Endothelial cell of umbilical vein (primary cell): Measurements from ENCODE around the gene ARPC2. TPM values are rescaled to one million over a fixed set of nuclear protein-coding genes. Genes with fewer than 3 reads are reported as not detected.

Source experiments
- BruUV-seq: library from RNA; stranded (reverse); fragments of 400-500 nt; replicated peaks from 2 replicates; lab custom pipeline; 2021; lab: Mats Ljungman, UMichigan
- CTCF ChIA-PET: fragments of 300-600, 350-600 bp; sonication (Branson Sonifier 250); formaldehyde crosslinking; loops from one replicate; lab custom pipeline; 2021; ENCODE audit warnings: antibody characterized with exemption, inconsistent platforms; lab: Charles Lee
- POLR2A ChIA-PET: fragments of 300-600, 350-600 bp; sonication (Branson Sonifier 250); formaldehyde crosslinking; loops from one replicate; lab custom pipeline; 2021; ENCODE audit warnings: antibody characterized with exemption, inconsistent platforms; lab: Charles Lee
- DNase-seq: peaks from one replicate; pipeline ENCODE4 v3.0.0-alpha.2; 2011; ENCODE audit warnings: low read depth, low spot score
- FAIRE-seq: peaks from 2 replicates; lab custom pipeline; 2011; peaks lifted over from hg19 to GRCh38; lab: Jason Lieb, UNC
- H2AFZ ChIP-seq: 2 replicates; pipeline ENCODE4 v1.6.0; 2012; ENCODE audit warnings: low read depth, low read length, control low read depth, inconsistent platforms
- H3K27ac ChIP-seq: 2 replicates; pipeline ENCODE4 v1.5.1; 2011; ENCODE audit warnings: low read depth, mild to moderate bottlenecking, control low read depth, low read length, moderate library complexity; ENCODE audit not compliant: insufficient read depth
- H3K27me3 ChIP-seq, 2 experiments: 2 replicates each; pipeline versions ENCODE4 v1.6.0 to v1.6.1; 2011; ENCODE audit warnings: low read length in 2 of 2, mixed read lengths in 1 of 2; ENCODE audit not compliant: control insufficient read depth in 2 of 2, insufficient read depth in 2 of 2
- H3K36me3 ChIP-seq, 2 experiments: 2 replicates in 1 of 2; 3 replicates in 1 of 2; pipeline ENCODE4 v1.5.1; 2011; ENCODE audit warnings: low read length in 2 of 2, mild to moderate bottlenecking in 1 of 2, moderate library complexity in 1 of 2; ENCODE audit not compliant: control insufficient read depth in 2 of 2, insufficient read depth in 2 of 2; ENCODE audit errors: extremely low read depth in 1 of 2
- H3K4me1 ChIP-seq: 3 replicates; pipeline ENCODE4 v1.5.1; 2011; ENCODE audit warnings: mild to moderate bottlenecking, low read length; ENCODE audit not compliant: control insufficient read depth, insufficient read depth; ENCODE audit errors: extremely low read depth
- H3K4me2 ChIP-seq: 2 replicates; pipeline ENCODE4 v1.6.1; 2011; ENCODE audit warnings: low read length, control low read depth, mixed read lengths; ENCODE audit not compliant: insufficient read depth
- H3K4me3 ChIP-seq, 3 experiments: fragments of 200-600 bp in 1 of 3; sonication (generic), shearing (Covaris generic) in 1 of 3; replicated peaks in 1 of 3; 2 replicates each; pipeline ENCODE4 v1.5.1; 2011 to 2016; ENCODE audit warnings: control low read depth in 3 of 3, low read length in 3 of 3, mild to moderate bottlenecking in 2 of 3, inconsistent platforms in 1 of 3, low read depth in 1 of 3, moderate library complexity in 1 of 3; ENCODE audit not compliant: insufficient read depth in 1 of 3
- H3K79me2 ChIP-seq: 2 replicates; pipeline ENCODE4 v1.6.0; 2012; ENCODE audit warnings: low read length, inconsistent platforms; ENCODE audit not compliant: control insufficient read depth, insufficient read depth
- H3K9ac ChIP-seq: replicated peaks from 2 replicates; pipeline ENCODE3; 2011; ENCODE audit warnings: low read length, control low read depth; ENCODE audit not compliant: insufficient read depth; ENCODE audit errors: extremely low read depth
- H3K9me1 ChIP-seq: replicated peaks from 3 replicates; pipeline ENCODE4 v1.6.0; 2011; ENCODE audit warnings: mild to moderate bottlenecking, low read length; ENCODE audit not compliant: control insufficient read depth, insufficient read depth; ENCODE audit errors: extremely low read depth
- H3K9me3 ChIP-seq: replicated peaks from 2 replicates; pipeline ENCODE4 v1.5.1; 2012; ENCODE audit warnings: low read length, inconsistent platforms; ENCODE audit not compliant: control insufficient read depth, insufficient read depth
- H4K20me1 ChIP-seq: replicated peaks from 2 replicates; pipeline ENCODE3; 2011; ENCODE audit warnings: mild to moderate bottlenecking, low read length; ENCODE audit not compliant: control insufficient read depth, insufficient read depth; ENCODE audit errors: extremely low read depth
- EZH2 ChIP-seq: IDR thresholded peaks from 2 replicates; pipeline ENCODE4 v1.6.1; 2012; ENCODE audit warnings: borderline replicate concordance, low read depth, mild to moderate bottlenecking, moderate library complexity, low read length, inconsistent platforms; ENCODE audit not compliant: severe bottlenecking
- FOS ChIP-seq: IDR thresholded peaks from 2 replicates; pipeline ENCODE4 v1.6.1; 2011; ENCODE audit warnings: mild to moderate bottlenecking, low read length, moderate library complexity, borderline replicate concordance; ENCODE audit not compliant: insufficient read depth
- GATA2 ChIP-seq: IDR thresholded peaks from 2 replicates; pipeline ENCODE4 v1.7.0; 2011; ENCODE audit warnings: low read depth, mild to moderate bottlenecking, moderate library complexity, mixed read lengths, low read length; ENCODE audit not compliant: insufficient read length, insufficient read depth
- JUN ChIP-seq: IDR thresholded peaks from 2 replicates; pipeline ENCODE4 v1.6.1; 2011; ENCODE audit warnings: borderline replicate concordance, low read depth; ENCODE audit not compliant: insufficient read length, insufficient read depth
- MYC ChIP-seq: IDR thresholded peaks from one replicate; pipeline ENCODE4 v1.6.1; 2011; ENCODE audit warnings: mild to moderate bottlenecking, low read depth, low read length
- POLR2A ChIP-seq: IDR thresholded peaks from 2 replicates; pipeline ENCODE4 v1.6.1; 2012; ENCODE audit warnings: low read depth, mild to moderate bottlenecking, control low read depth, low read length
- POLR2AphosphoS5 ChIP-seq: IDR thresholded peaks from 2 replicates; pipeline ENCODE4 v1.6.1; 2012; ENCODE audit warnings: low read depth, mild to moderate bottlenecking, control low read depth, low read length, moderate library complexity; ENCODE audit not compliant: insufficient read depth
- dilution Hi-C: fragments of 300-500 bp; cut with MboI; formaldehyde crosslinking; loops from one replicate; pipeline ENCODE4 v1.15.0; 2019; ENCODE audit warnings: low sequenced_read_pairs; ENCODE audit not compliant: extremely low pct_ligation_motif_present
- intact Hi-C: fragments of 100-400 bp; cut with micrococcal nuclease; formaldehyde crosslinking; loops from one replicate; pipeline ENCODE4 v1.10.0; 2022
- polyA plus RNA-seq, 4 experiments: library from polyadenylated mRNA; depleted of rRNA in 3 of 4; stranded (reverse) in 3 of 4; unstranded in 1 of 4; fragments of >200 nt; gene quantifications; 2 replicates each; pipeline versions ENCODE4 v1.2.1 to v1.2.3, GENCODE V29; 2011 to 2012; ENCODE audit warnings: missing spikeins in 1 of 4
- total RNA-seq: library from RNA; stranded (reverse); gene quantifications from 2 replicates; pipeline ENCODE4 v1.2.3, GENCODE V29; 2021
- TF ChIP-seq, protein P1 (sequence below): IDR thresholded peaks from 2 replicates; pipeline ENCODE4 v1.6.1; 2011; ENCODE audit not compliant: insufficient read depth, insufficient read length
- TF ChIP-seq, protein P2 (sequence below), 2 donors: IDR thresholded peaks; 1 replicate in 1 of 2; 2 replicates in 1 of 2; pipeline ENCODE4 v1.5.1; 2011; ENCODE audit warnings: low read length in 2 of 2, mild to moderate bottlenecking in 2 of 2, moderate library complexity in 2 of 2, control low read depth in 1 of 2, inconsistent platforms in 1 of 2, low read depth in 1 of 2; ENCODE audit not compliant: insufficient read depth in 1 of 2; ENCODE audit errors: extremely low read depth in 1 of 2

The ARPC2 gene
- total and polyA plus RNA-seq, 2 donors (not counting 3 experiments of a cell fraction or from before 2014, with no cell fraction given), result 417 to 455 TPM

DNA sequence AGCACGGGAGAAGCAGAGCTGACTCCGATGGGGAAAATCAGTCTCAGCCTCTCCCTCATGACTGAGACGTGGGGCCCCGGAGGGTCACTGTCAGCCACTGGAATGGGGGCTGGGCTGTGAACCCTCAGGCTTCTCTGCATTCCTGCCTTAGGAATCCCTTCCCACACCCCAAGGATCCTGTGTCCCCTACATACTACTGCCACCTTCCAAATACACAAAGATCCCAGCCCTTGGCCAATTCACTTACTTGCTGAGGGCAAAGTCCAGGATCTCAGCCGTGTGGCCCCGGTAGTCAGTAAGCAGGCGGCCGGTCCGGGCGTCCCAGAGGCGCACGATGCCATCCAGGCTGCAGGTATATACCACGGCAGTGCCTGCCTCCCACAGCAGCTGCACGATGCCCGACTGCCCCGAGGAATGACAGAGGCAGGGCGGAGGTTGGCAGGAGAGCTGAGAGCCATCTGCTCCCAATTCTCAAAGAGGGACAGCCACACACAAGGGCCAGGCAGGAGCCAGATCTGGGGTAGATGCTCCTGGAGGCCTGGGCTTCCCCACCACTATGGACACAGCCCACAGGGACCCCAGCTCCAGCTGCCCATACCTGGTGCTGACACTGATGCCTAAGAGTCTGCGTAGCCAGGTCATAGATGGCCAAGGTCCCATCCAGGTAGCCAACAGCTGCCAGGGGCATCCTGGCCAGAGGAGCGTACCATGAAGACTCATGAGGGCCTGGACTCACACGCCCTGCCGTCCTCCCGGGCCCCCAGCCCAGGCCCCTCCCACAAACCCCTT lies 48.0 kb downstream of the ARPC2 start:
- no TSS peak for BruUV-seq
- Histone ChIP-seq H3K9me3 (no peaks in the 10 kb centered on the region), H3K4me3 (no peak overlapping the region), H3K4me1 (peaks cover 5% of the 10 kb centered on the region), H3K27ac (no peak overlapping the region), H2AFZ (no peak overlapping the region), H3K36me3 (peaks cover 0 to 37% of the 10 kb centered on the region in 2 experiments), H4K20me1 (no peaks in the 10 kb centered on the region), H3K27me3 (no peaks in the 10 kb centered on the region), H3K4me2 (no peak overlapping the region), H3K9ac (no peak overlapping the region), H3K9me1 (no peaks in the 10 kb centered on the region), H3K79me2 (peaks cover 7% of the 10 kb centered on the region)
- POLR2A ChIA-PET, result no interaction called here
- no peak for FAIRE-seq
- DNase-seq, result no peak
- CTCF ChIA-PET, result interaction anchor here (1.6 kb wide), 1 partner anchor 8 kb away, joined by 7 read pairs; no protein-coding TSS in a partner anchor
- dilution Hi-C loops (no loop called here), intact Hi-C loops (no loop called here)
- TF ChIP-seq MYC (no peak), GATA2 (no peak), JUN (no peak), POLR2AphosphoS5 (no peak), EZH2 (no peak)
- TF ChIP-seq, protein P1, sequence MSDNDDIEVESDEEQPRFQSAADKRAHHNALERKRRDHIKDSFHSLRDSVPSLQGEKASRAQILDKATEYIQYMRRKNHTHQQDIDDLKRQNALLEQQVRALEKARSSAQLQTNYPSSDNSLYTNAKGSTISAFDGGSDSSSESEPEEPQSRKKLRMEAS, result no peak

DNA sequence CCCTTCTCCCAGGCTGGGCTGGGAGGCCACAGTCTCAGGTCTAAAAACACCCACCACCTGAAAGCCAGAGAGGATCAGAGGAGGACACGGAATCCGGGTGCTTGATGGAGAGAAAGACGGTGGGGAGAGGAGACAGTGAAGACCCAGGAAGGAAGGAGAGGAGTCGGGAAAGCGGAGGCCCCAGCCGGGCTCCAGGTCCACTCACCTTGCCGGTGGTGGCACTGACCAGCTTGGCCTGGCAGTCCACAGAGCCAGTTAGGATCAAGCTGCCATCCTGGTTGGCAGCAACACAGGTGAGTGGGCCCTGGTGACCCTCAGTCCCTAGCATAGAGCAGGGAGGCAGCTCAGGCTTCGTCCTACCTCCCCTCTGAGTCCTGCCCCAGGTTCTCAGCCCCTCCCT lies 48.6 kb downstream of the ARPC2 start:
- peaks cover 5% of the 10 kb centered on the region for H3K4me1 ChIP-seq
- DNase-seq (no peak), FAIRE-seq (no peak)
- no TSS peak for BruUV-seq
- no peak overlapping the region for H3K9ac ChIP-seq
- ChIA-PET POLR2A (no interaction called here), CTCF (interaction anchor here (1.6 kb wide), 1 partner anchor 9 kb away, joined by 7 read pairs; no protein-coding TSS in a partner anchor)
- no peaks in the 10 kb centered on the region for H4K20me1 ChIP-seq
- no peaks in the 10 kb centered on the region for H3K27me3 ChIP-seq
- no peak overlapping the region for H2AFZ ChIP-seq
- H3K27ac ChIP-seq, result no peak overlapping the region
- intact Hi-C loops, result no loop called here
- peaks cover 0 to 37% of the 10 kb centered on the region in 2 experiments for H3K36me3 ChIP-seq
- peaks cover 7% of the 10 kb centered on the region for H3K79me2 ChIP-seq
- H3K9me3 ChIP-seq, result no peaks in the 10 kb centered on the region
- TF ChIP-seq FOS (no peak), POLR2A (no peak), EZH2 (no peak), POLR2AphosphoS5 (no peak), GATA2 (no peak), JUN (no peak), MYC (no peak)
- TF ChIP-seq, protein P2, sequence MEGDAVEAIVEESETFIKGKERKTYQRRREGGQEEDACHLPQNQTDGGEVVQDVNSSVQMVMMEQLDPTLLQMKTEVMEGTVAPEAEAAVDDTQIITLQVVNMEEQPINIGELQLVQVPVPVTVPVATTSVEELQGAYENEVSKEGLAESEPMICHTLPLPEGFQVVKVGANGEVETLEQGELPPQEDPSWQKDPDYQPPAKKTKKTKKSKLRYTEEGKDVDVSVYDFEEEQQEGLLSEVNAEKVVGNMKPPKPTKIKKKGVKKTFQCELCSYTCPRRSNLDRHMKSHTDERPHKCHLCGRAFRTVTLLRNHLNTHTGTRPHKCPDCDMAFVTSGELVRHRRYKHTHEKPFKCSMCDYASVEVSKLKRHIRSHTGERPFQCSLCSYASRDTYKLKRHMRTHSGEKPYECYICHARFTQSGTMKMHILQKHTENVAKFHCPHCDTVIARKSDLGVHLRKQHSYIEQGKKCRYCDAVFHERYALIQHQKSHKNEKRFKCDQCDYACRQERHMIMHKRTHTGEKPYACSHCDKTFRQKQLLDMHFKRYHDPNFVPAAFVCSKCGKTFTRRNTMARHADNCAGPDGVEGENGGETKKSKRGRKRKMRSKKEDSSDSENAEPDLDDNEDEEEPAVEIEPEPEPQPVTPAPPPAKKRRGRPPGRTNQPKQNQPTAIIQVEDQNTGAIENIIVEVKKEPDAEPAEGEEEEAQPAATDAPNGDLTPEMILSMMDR (IDR thresholded peaks at IDR 0.05; ENCODE audit: extremely low read depth in 1 of 2, insufficient read depth in 1 of 2, low read depth in 1 of 2, low read length in 2 of 2), result no peak
- TF ChIP-seq, protein P1, result no peak
- H3K4me3 ChIP-seq, result no peak overlapping the region
- H3K4me2 ChIP-seq, result no peak overlapping the region
- H3K9me1 ChIP-seq, result no peaks in the 10 kb centered on the region
- dilution Hi-C loops, result no loop called here
